ES-I3 (cell line): ENCODE results near the gene UNC13B.
"Not testable (repeated sequence)": the region's sequence is repeated elsewhere in the genome, so short reads cannot be mapped to it uniquely, and the experiment has no call there.

Experiments
- H3K36me3 ChIP-seq: 2 replicates; pipeline ENCODE4 v1.6.1; 2013; ENCODE audit warnings: mild to moderate bottlenecking, low read length, control low read depth, moderate library complexity; ENCODE audit not compliant: insufficient read depth
- H3K4me1 ChIP-seq: 2 replicates; pipeline ENCODE4 v1.6.1; 2013; ENCODE audit warnings: mild to moderate bottlenecking, control low read depth, low read length; ENCODE audit not compliant: insufficient read depth
- H3K9ac ChIP-seq: 2 replicates; pipeline ENCODE4 v1.6.1; 2013; ENCODE audit warnings: low read depth, mild to moderate bottlenecking, low read length, moderate library complexity
- H3K9me3 ChIP-seq: 2 replicates; pipeline ENCODE4 v1.6.1; 2013; ENCODE audit warnings: mild to moderate bottlenecking, low read length, moderate library complexity; ENCODE audit not compliant: control insufficient read depth, insufficient read depth

UNC13B gene

DNA sequence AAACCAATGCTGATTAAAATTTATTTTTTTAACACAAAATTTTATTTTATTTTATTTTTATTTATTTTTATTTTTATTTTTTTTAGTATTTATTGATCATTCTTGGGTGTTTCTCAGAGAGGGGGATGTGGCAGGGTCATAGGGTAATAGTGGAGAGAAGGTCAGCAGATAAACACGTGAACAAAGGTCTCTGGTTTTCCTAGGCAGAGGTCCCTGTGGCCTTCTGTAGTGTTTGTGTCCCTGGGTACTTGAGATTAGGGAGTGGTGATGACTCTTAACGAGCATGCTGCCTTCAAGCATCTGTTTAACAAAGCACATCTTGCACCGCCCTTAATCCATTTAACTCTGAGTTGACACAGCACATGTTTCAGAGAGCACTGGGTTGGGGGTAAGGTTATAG lies 20.6 kb downstream of the UNC13B start:
- H3K9ac ChIP-seq, H3K36me3 ChIP-seq, H3K9me3 ChIP-seq, H3K4me1 ChIP-seq: not testable (repeated sequence)

DNA sequence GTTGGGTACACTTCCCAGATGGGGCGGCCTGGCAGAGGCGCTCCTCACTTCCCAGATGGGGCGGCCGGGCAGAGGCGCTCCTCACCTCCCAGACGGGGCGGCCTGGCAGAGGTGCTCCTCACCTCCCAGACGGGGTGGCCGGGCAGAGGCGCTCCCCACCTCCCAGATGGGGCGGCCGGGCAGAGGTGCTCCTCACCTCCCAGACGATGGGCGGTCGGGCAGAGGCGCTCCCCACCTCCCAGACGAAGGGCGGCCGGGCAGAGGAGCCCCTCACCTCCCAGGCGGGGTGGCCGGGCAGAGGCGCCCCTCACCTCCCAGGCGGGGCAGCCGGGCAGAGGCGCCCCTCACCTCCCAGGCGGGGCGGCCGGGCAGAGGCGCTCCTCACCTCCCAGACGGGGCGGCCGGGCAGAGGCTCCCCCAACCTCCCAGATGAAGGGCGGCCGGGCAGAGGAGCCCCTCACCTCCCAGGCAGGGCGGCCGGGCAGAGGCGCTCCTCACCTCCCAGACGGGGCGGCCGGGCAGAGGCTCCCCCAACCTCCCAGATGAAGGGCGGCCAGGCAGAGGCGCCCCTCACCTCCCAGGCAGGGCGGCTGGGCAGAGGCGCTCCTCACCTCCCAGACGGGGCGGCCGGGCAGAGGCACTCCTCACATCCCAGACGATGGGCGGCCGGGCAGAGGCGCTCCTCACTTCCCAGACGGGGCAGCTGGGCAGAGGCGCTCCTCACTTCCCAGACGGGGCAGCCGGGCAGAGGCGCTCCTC lies 21.4 kb downstream of the UNC13B start:
- H3K36me3 ChIP-seq, H3K9me3 ChIP-seq, H3K4me1 ChIP-seq: not testable (repeated sequence)

DNA sequence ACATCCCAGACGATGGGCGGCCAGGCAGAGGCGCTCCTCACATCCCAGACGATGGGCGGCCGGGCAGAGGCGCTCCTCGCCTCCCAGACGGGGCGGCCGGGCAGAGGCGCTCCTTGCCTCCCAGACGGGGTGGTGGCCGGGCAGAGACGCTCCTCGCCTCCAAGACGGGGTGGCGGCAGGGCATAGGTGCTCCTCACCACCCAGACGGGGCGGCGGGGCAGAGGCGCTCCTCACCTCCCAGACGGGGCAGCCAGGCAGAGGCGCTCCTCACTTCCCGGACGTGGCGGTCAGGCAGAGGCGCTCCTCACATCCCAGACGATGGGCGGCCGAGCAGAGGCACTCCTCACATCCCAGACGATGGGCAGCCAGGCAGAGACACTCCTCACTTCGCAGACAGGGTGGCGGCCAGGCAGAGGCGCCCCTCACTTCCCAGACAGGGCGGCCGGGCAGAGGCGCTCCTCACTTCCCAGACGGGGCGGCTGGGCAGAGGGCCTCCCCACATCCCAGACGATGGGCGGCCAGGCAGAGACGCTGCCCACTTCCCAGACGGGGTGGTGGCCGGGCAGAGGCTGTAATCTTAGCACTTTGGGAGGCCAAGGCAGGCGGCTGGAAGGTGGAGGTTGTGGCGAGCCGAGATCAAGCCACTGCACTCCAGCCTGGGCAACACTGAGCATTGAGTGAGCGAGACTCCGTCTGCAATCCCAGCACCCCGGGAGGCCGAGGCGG lies 22.1 kb downstream of the UNC13B start:
- not testable (repeated sequence) for H3K9me3 ChIP-seq, H3K4me1 ChIP-seq, H3K9ac ChIP-seq, H3K36me3 ChIP-seq

More for the DNA sequence above, 21.4 kb downstream of the UNC13B start:
- not testable (repeated sequence) for H3K9ac ChIP-seq

DNA sequence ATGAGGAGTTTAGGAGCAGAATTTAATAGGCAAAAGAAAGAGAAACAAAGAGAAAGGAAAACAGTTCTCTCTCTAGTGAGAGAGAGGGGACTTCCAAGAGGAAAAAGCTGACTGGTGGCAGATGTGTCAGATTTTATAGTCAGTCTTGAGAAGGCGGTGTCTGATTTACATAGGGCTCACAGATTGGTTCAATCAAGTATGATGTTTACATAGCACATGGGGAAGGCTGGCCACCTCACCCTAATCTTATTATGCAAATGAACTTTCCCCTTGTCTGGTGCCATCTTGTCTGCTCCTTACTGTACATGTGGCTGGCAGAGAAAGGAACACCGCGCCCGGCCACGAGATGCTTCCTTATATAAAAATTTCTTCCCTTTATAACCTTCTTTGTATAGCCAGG lies 24.7 kb downstream of the UNC13B start:
- no peaks in the 10 kb centered on the region for H3K36me3 ChIP-seq
- H3K9me3 ChIP-seq, result peaks cover 3% of the 10 kb centered on the region
- H3K4me1 ChIP-seq, result no peaks in the 10 kb centered on the region
- no peak overlapping the region for H3K9ac ChIP-seq

DNA sequence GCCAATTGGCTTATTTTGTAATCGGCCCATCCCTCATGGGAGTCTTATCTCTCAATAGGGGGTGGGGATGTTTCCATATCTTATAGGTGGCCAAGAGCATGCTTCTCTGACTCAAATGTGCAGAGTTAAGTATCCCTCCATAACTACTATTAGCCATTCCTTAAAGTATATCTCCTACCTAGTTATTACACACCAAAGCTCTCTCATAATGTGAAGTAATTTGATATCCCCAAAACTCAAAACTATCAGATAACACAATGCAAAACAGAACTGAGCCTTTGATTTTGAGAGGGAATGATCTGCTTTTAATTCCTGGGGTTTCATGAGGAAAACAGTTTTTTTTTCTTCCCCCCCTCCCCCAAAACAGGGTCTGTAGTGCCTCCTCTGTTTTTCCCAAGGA lies 28.4 kb downstream of the UNC13B start:
- H3K9ac ChIP-seq, result no peak overlapping the region
- H3K4me1 ChIP-seq, result no peaks in the 10 kb centered on the region
- H3K9me3 ChIP-seq, result peaks cover 23% of the 10 kb centered on the region
- no peaks in the 10 kb centered on the region for H3K36me3 ChIP-seq

DNA sequence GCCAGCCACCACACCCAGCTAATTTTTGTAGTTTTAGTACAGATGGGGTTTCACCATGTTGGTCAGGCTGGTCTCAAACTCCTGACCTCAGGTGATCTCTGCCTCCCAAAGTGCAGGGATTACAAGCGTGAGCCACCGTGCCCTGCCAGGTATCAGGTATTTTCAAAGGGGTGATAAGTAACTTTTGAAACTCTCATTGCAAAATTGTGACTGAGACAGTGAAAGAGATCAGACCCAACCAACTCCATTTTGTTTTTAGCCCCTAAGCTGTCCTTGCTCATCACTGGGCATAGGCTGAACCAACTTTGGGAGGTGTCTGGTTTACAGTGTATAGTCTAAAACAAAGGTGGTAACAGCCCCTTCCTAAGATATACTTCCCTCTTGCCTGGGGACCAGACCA lies 29.3 kb downstream of the UNC13B start:
- H3K9ac ChIP-seq, result no peak overlapping the region
- H3K36me3 ChIP-seq, result no peaks in the 10 kb centered on the region
- peaks cover 23% of the 10 kb centered on the region for H3K9me3 ChIP-seq
- no peaks in the 10 kb centered on the region for H3K4me1 ChIP-seq

DNA sequence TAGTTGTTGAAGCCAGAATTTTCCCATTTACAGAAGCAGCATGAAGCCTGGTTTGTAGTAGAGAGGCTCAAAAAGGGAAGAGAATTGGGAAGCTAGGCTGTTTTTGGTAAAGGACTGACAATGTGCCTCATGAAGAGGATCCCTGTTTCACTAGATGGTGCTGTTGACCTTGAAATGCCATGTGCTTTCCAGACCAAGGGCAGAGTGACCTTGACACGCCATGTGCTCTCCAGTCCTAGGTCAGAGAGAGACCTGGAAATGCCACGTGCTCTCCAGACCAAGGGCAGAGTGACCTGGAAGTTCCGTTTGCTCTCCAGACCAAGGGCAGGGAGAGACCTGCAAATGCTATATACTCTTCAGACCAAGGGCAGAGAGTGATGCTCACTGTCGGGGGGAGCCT lies 32.0 kb downstream of the UNC13B start:
- H3K36me3 ChIP-seq, result no peaks in the 10 kb centered on the region
- no peak overlapping the region for H3K9ac ChIP-seq
- H3K9me3 ChIP-seq, result peaks cover 26% of the 10 kb centered on the region

DNA sequence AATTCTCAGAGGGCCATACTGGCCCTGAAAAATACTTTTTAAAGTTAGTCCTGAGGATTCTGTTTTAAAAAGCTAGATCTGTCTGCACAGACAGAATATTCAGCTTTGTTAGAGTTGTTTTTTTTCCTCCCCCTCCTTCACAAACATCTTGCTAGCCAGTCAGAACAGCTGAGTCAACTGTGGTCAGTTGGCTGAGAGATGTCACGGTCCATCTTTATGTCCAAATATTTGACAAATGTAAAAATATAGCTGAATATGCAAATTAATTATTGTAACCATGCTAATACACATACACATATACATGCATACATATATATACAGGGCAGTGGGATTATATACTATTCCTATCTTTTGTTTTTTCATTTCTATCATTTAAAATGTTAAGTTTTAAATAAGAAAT lies 33.9 kb downstream of the UNC13B start:
- H3K9ac ChIP-seq, result no peak overlapping the region
- H3K4me1 ChIP-seq, result no peaks in the 10 kb centered on the region
- H3K36me3 ChIP-seq, result no peaks in the 10 kb centered on the region
- peaks cover 23% of the 10 kb centered on the region for H3K9me3 ChIP-seq

More for the DNA sequence above, 32.0 kb downstream of the UNC13B start:
- no peaks in the 10 kb centered on the region for H3K4me1 ChIP-seq

DNA sequence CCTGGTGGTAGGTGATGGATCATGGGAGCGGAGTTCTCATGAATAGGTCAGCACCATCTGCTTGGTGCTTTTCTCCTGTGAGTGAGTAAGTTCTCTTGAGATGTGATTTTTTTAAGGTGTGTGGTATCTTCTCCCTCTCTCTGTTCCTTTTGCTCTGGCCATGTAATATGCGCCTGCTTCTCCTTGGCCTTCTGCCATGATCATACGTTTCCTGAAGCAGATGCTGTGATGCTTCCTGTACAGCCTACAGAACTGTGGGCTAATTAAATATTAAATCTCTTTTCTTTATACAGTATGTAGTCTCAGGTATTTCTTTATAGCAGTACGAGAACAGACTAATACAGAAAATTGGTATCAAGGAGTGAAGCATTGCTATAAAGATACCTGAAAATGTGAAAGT lies 36.4 kb downstream of the UNC13B start:
- Histone ChIP-seq H3K4me1 (no peaks in the 10 kb centered on the region), H3K9ac (no peak overlapping the region), H3K9me3 (peaks cover 9% of the 10 kb centered on the region; the same call in 1 of the 2 replicates), H3K36me3 (no peaks in the 10 kb centered on the region)

DNA sequence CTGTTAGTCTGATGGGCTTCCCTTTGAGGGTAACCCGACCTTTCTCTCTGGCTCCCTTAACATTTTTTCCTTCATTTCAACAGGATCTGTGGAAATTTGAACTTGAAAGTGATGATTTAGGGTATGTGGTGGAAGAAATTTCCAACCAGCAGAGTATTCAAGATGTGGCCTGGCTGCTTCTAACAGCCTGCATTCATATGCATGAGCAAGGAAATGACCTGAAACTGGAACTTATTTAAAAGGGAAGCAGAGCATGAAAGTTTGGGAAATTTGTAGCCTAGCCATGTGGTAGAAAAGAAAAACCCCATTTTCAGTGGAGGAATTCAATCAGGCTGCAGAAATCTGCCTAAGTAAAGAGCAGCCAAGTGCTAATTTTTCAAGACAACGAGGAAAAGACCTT lies 41.7 kb downstream of the UNC13B start:
- Histone ChIP-seq H3K9me3 (peaks cover 7% of the 10 kb centered on the region; the same call in 1 of the 2 replicates), H3K9ac (no peak overlapping the region), H3K36me3 (no peaks in the 10 kb centered on the region), H3K4me1 (no peaks in the 10 kb centered on the region)

DNA sequence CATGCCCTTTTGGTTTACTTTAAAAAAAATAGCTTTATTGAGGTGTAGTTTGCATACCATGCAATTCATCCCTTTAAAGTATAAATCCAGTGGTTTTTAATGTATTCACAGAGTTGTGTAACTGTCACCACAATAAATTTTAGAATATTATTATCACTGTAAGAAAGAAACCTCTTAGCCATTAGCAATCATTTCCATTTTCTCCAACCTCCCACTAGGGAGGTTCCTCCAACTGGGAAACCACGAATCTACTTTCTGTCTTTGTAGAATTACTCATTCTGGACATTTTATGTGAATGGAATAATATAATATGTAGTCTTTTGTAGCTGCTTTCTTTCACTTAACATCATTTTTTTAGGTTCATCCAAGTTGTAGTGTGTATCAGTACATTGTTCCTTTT lies 43.5 kb downstream of the UNC13B start:
- Histone ChIP-seq H3K9me3 (peaks cover 7% of the 10 kb centered on the region; the same call in 1 of the 2 replicates), H3K36me3 (no peaks in the 10 kb centered on the region), H3K9ac (no peak overlapping the region), H3K4me1 (no peaks in the 10 kb centered on the region)

DNA sequence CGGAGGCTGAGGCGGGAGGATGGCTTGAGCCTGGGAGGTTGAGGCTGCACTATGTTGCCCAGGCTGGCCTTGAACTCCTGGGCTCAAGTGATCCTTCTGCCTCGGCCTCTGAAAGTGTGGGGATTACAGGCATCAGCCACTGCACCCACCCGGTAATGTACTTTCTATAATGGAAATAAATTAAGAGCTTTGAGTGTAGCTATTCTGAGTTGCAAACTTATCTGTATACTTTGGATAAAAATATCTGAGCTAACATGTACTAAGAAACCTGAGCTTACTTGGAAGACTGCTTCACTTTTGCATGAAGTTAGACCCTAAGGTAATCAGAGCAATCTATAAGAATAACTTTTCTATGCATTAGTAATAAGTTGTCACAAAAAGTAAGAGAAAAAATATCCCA lies 50.0 kb downstream of the UNC13B start:
- no peak overlapping the region for H3K9ac ChIP-seq
- no peaks in the 10 kb centered on the region for H3K36me3 ChIP-seq
- no peaks in the 10 kb centered on the region for H3K4me1 ChIP-seq
- no peaks in the 10 kb centered on the region for H3K9me3 ChIP-seq

DNA sequence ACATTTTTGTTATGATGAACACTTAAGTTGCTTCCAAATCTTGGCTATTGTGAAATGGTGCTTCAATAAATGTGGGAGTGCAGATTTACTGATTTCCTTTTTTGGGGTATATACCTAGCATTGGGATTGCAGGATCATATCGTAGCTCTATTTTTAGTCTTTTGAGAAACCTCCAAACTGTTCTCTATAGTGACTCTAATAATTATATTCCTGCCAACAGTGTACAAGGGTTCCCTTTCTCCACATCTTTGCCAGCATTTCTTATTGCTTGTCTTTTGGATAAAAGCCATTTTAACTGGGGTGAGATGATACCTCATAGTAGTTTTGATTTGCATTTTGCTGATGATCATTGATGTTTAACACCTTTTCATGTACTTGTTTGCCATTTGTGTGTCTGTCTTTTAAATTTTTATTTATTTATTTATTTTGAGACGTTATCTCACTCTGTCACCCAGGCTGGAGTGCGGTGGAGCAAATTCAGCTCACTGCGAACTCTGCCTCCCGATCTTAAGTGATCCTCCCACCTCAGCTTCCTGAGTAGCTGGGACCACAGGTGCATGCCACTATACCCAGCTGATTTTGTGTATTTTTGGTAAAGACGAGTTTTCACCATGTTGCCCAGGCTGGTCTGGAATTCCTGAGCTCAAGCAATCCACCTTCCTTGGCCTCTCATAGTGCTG lies 59.0 kb downstream of the UNC13B start:
- Histone ChIP-seq H3K9ac (no peak overlapping the region), H3K4me1 (no peaks in the 10 kb centered on the region), H3K36me3 (no peaks in the 10 kb centered on the region), H3K9me3 (no peaks in the 10 kb centered on the region)

DNA sequence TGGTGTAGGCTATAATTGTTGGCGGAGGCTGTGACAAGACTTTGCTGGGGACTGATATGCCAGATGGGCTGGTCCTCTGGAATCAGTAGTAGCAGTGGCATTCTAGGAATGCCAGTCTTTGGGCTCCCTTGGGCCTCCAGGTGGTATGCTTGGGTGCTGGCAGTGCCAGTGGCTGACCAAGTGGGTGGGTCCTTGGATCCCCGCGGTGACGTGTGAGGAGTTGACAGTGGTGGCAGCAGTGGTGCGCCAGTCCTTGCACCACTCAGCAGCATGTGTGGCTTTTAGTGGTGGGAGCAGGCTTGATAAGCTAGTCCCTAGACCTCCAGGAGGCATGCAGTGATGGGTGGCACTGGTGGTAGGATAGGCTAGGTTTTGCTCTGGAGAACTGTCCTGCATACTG lies 63.9 kb downstream of the UNC13B start:
- no peaks in the 10 kb centered on the region for H3K36me3 ChIP-seq
- H3K9me3 ChIP-seq, result no peaks in the 10 kb centered on the region
- H3K4me1 ChIP-seq, result no peaks in the 10 kb centered on the region
- H3K9ac ChIP-seq, result no peak overlapping the region

DNA sequence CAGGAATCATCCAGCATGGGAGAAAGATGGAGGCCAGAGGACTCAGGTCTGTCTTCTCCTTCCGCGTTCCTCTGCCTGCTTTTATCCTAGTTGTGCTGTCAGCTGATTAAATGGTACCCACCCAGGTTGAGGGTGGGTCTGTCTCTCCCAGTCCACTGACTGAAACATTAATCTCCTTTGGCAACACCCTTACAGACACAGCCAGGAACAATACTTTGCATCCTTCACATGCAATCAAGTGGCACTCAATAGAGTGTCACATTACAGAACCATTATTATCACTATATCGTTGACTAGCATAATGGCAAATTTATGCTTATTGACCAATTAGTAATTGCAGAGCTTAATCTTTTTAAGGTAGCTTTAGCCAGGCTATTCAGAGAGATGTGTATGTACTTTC lies 64.8 kb downstream of the UNC13B start:
- Histone ChIP-seq H3K9me3 (no peaks in the 10 kb centered on the region), H3K4me1 (no peaks in the 10 kb centered on the region), H3K36me3 (no peaks in the 10 kb centered on the region), H3K9ac (no peak overlapping the region)
